SJCRH30 (cell line): Measurements from ENCODE around the gene ATP9B. TPM values are rescaled to one million over a fixed set of nuclear protein-coding genes. Genes with fewer than 3 reads are reported as not detected.

Experiments
- DNase-seq, 2 experiments: peaks; one replicate each; pipeline ENCODE4 v3.0.0-alpha.2; 2015 to 2020
- H3K27ac ChIP-seq: fragments of 250-450 bp; sonication (Bioruptor Pico); 2 replicates; pipeline ENCODE4 v1.5.1; 2020; ENCODE audit warnings: mild to moderate bottlenecking, moderate library complexity
- H3K27me3 ChIP-seq: fragments of 250-450 bp; sonication (Bioruptor Pico); 2 replicates; pipeline ENCODE4 v1.5.1; 2020; ENCODE audit warnings: mild to moderate bottlenecking, moderate library complexity
- H3K36me3 ChIP-seq: fragments of 250-450 bp; sonication (Bioruptor Pico); 2 replicates; pipeline ENCODE4 v1.5.1; 2020; ENCODE audit warnings: mild to moderate bottlenecking, moderate library complexity
- H3K4me1 ChIP-seq: fragments of 250-450 bp; sonication (Bioruptor Pico); 2 replicates; pipeline ENCODE4 v1.5.1; 2020; ENCODE audit warnings: mild to moderate bottlenecking, moderate library complexity
- H3K4me3 ChIP-seq: fragments of 250-450 bp; sonication (Bioruptor Pico); 2 replicates; pipeline ENCODE4 v1.5.1; 2020; ENCODE audit warnings: mild to moderate bottlenecking, moderate library complexity
- H3K9me3 ChIP-seq: fragments of 250-450 bp; sonication (Bioruptor Pico); replicated peaks from 2 replicates; pipeline ENCODE4 v1.5.1; 2020; ENCODE audit warnings: mild to moderate bottlenecking, moderate library complexity
- total RNA-seq: library from RNA; depleted of rRNA; stranded (reverse); fragments of >200 nt; shearing (Covaris generic); gene quantifications from 2 replicates; pipeline ENCODE4 v1.2.3, GENCODE V29; 2014

Gene ATP9B
- total RNA-seq, 1 experiment from 2014 or later: 10.0 TPM

GRCh38 chr18:79396431-79397246 lies 327.4 kb downstream of the ATP9B start:
- no peaks in the 10 kb centered on the region for H3K9me3 ChIP-seq
- H3K27ac ChIP-seq: no peak overlapping the region
- no peaks in the 10 kb centered on the region for H3K27me3 ChIP-seq
- H3K36me3 ChIP-seq: no peaks in the 10 kb centered on the region
- peak; percentile 29 to 45 for DNase-seq
- H3K4me1 ChIP-seq: no peaks in the 10 kb centered on the region
- H3K4me3 ChIP-seq: peak overlapping the region; percentile 66

GRCh38 chr18:79397247-79397829 lies 328.1 kb downstream of the ATP9B start:
- H3K27ac ChIP-seq: no peak overlapping the region
- H3K9me3 ChIP-seq: no peaks in the 10 kb centered on the region
- no peaks in the 10 kb centered on the region for H3K4me1 ChIP-seq
- no peak for DNase-seq
- no peak overlapping the region for H3K4me3 ChIP-seq
- H3K36me3 ChIP-seq: no peaks in the 10 kb centered on the region
- no peaks in the 10 kb centered on the region for H3K27me3 ChIP-seq

GRCh38 chr18:79397830-79398761 lies 328.9 kb downstream of the ATP9B start:
- no peak overlapping the region for H3K27ac ChIP-seq
- H3K9me3 ChIP-seq: no peaks in the 10 kb centered on the region
- no peaks in the 10 kb centered on the region for H3K36me3 ChIP-seq
- H3K4me3 ChIP-seq: no peak overlapping the region
- no peaks in the 10 kb centered on the region for H3K27me3 ChIP-seq
- H3K4me1 ChIP-seq: no peaks in the 10 kb centered on the region; the same call in 1 of the 2 replicates
- DNase-seq: no peak

- H3K4me3 ChIP-seq: no peak overlapping the region
- H3K36me3 ChIP-seq: no peaks in the 10 kb centered on the region
- H3K27me3 ChIP-seq: no peaks in the 10 kb centered on the region
- H3K27ac ChIP-seq: no peak overlapping the region
- peaks cover 7% of the 10 kb centered on the region for H3K4me1 ChIP-seq
- H3K9me3 ChIP-seq: no peaks in the 10 kb centered on the region
- DNase-seq: no peak
Measured at GRCh38 chr18:79399275-79400081, 330.3 kb downstream of the ATP9B start.

- no peaks in the 10 kb centered on the region for H3K27me3 ChIP-seq
- H3K27ac ChIP-seq: no peak overlapping the region
- no peak for DNase-seq
- peaks cover 10% of the 10 kb centered on the region for H3K4me1 ChIP-seq
- H3K36me3 ChIP-seq: no peaks in the 10 kb centered on the region
- H3K9me3 ChIP-seq: no peaks in the 10 kb centered on the region
- no peak overlapping the region for H3K4me3 ChIP-seq
Measured at GRCh38 chr18:79400091-79400590, 330.9 kb downstream of the ATP9B start.

GRCh38 chr18:79400591-79401381 lies 331.6 kb downstream of the ATP9B start:
- Histone ChIP-seq H3K4me3 (no peak overlapping the region), H3K9me3 (no peaks in the 10 kb centered on the region), H3K27ac (no peak overlapping the region), H3K27me3 (no peaks in the 10 kb centered on the region), H3K36me3 (no peaks in the 10 kb centered on the region), H3K4me1 (peaks cover 16% of the 10 kb centered on the region)
- DNase-seq: no peak

GRCh38 chr18:79401494-79402208 lies 332.5 kb downstream of the ATP9B start:
- Histone ChIP-seq H3K4me3 (no peak overlapping the region), H3K36me3 (no peaks in the 10 kb centered on the region), H3K27ac (no peak overlapping the region), H3K27me3 (no peaks in the 10 kb centered on the region), H3K4me1 (peaks cover 22% of the 10 kb centered on the region), H3K9me3 (no peaks in the 10 kb centered on the region)
- no peak for DNase-seq

- no peaks in the 10 kb centered on the region for H3K27me3 ChIP-seq
- no peak overlapping the region for H3K27ac ChIP-seq
- no peak overlapping the region for H3K4me3 ChIP-seq
- no peaks in the 10 kb centered on the region for H3K9me3 ChIP-seq
- peaks cover 22% of the 10 kb centered on the region for H3K4me1 ChIP-seq
- no peak for DNase-seq
- no peaks in the 10 kb centered on the region for H3K36me3 ChIP-seq
Measured at GRCh38 chr18:79402209-79402576, 333.0 kb downstream of the ATP9B start.

- peak overlapping the region; percentile 46 for H3K4me3 ChIP-seq
- H3K9me3 ChIP-seq: no peaks in the 10 kb centered on the region
- peak overlapping the region; percentile 79 for H3K27ac ChIP-seq
- peaks cover 22% of the 10 kb centered on the region for H3K4me1 ChIP-seq
- H3K27me3 ChIP-seq: no peaks in the 10 kb centered on the region
- DNase-seq: peak; percentile 50 to 54
- H3K36me3 ChIP-seq: no peaks in the 10 kb centered on the region
Measured at GRCh38 chr18:79402977-79403722, 334.0 kb downstream of the ATP9B start.

GRCh38 chr18:79403723-79404566 lies 334.8 kb downstream of the ATP9B start:
- DNase-seq: peak; percentile 75 to 79
- Histone ChIP-seq H3K4me1 (peaks cover 22% of the 10 kb centered on the region), H3K36me3 (no peaks in the 10 kb centered on the region), H3K9me3 (no peaks in the 10 kb centered on the region), H3K27me3 (no peaks in the 10 kb centered on the region), H3K27ac (peak overlapping the region; percentile 79), H3K4me3 (peak overlapping the region; percentile 46)

GRCh38 chr18:79404567-79404910 lies 335.3 kb downstream of the ATP9B start:
- DNase-seq: peak; percentile 54 to 64
- Histone ChIP-seq H3K4me1 (peaks cover 22% of the 10 kb centered on the region), H3K27ac (peak overlapping the region; percentile 79), H3K4me3 (peak overlapping the region; percentile 46), H3K27me3 (no peaks in the 10 kb centered on the region), H3K36me3 (no peaks in the 10 kb centered on the region), H3K9me3 (no peaks in the 10 kb centered on the region)
